ENCODE data around the gene NLK.
"Not testable (repeated sequence)": the region's sequence is repeated elsewhere in the genome, so short reads cannot be mapped to it uniquely, and the experiment has no call there.

NLK gene

GRCh38 chr17:28007925-28008324, 34.6 kb upstream of the NLK start:
- not testable (repeated sequence) for H3K4me3 ChIP-seq (ENCODE audit: insufficient read depth, low read depth, low read length); H3K36me3 ChIP-seq (ENCODE audit: control insufficient read depth, insufficient read depth, low read length); H3K27ac ChIP-seq (ENCODE audit: insufficient read depth, low read depth, low read length, poor library complexity, severe bottlenecking); H3K27me3 ChIP-seq (ENCODE audit: control insufficient read depth, insufficient read depth, low read length, poor library complexity, severe bottlenecking); H3K4me1 ChIP-seq (ENCODE audit: control insufficient read depth, insufficient read depth, low read length); H3K9me3 ChIP-seq (ENCODE audit: control insufficient read depth, low read length)
- 83 to 92% methylated on average over 4 of the region's 4 CpGs for WGBS, 2 experiments

GRCh38 chr17:28008513-28008912, 34.0 kb upstream of the NLK start:
- WGBS, 2 experiments = 11 to 13% methylated on average over 2 of the region's 2 CpGs

DNA sequence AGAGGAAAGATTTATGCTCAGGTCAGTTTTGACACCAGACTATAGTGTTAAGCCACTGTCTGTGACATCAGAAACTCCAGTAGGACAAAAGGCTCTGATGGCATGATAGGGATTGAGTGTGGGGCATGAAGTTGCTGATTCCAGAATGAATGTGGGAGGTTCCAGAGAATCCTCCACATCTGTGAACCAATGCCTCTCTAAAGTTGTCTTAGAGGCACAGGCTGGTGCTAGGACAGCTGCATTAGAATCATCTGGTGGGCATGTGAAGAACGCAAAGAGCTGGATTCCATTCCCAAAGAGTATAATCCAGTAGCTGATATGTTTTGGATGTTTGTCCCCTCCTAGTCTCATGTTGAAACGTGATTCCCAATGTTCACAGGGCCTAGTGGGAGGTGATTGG, 32.1 kb upstream of the NLK start:
- WGBS, 2 experiments = 64 to 74% methylated on average over 2 of the region's 2 CpGs
- Histone ChIP-seq H3K4me3 (ENCODE audit: insufficient read depth, low read depth, low read length) (no peak overlapping the region), H3K4me1 (ENCODE audit: control insufficient read depth, insufficient read depth, low read length) (no peaks in the 10 kb centered on the region), H3K9me3 (ENCODE audit: control insufficient read depth, low read length) (no peaks in the 10 kb centered on the region), H3K36me3 (ENCODE audit: control insufficient read depth, insufficient read depth, low read length) (no peaks in the 10 kb centered on the region), H3K27me3 (ENCODE audit: control insufficient read depth, insufficient read depth, low read length, poor library complexity, severe bottlenecking) (peaks cover 3% of the 10 kb centered on the region), H3K27ac (ENCODE audit: insufficient read depth, low read depth, low read length, poor library complexity, severe bottlenecking) (no peak overlapping the region)

More at GRCh38 chr17:28008513-28008912, 34.0 kb upstream of the NLK start:
- Histone ChIP-seq H3K4me3 (ENCODE audit: insufficient read depth, low read depth, low read length) (no peak overlapping the region), H3K27ac (ENCODE audit: insufficient read depth, low read depth, low read length, poor library complexity, severe bottlenecking) (no peak overlapping the region), H3K4me1 (ENCODE audit: control insufficient read depth, insufficient read depth, low read length) (no peaks in the 10 kb centered on the region), H3K9me3 (ENCODE audit: control insufficient read depth, low read length) (no peaks in the 10 kb centered on the region), H3K36me3 (ENCODE audit: control insufficient read depth, insufficient read depth, low read length) (no peaks in the 10 kb centered on the region), H3K27me3 (ENCODE audit: control insufficient read depth, insufficient read depth, low read length, poor library complexity, severe bottlenecking) (peaks cover 3% of the 10 kb centered on the region)

DNA sequence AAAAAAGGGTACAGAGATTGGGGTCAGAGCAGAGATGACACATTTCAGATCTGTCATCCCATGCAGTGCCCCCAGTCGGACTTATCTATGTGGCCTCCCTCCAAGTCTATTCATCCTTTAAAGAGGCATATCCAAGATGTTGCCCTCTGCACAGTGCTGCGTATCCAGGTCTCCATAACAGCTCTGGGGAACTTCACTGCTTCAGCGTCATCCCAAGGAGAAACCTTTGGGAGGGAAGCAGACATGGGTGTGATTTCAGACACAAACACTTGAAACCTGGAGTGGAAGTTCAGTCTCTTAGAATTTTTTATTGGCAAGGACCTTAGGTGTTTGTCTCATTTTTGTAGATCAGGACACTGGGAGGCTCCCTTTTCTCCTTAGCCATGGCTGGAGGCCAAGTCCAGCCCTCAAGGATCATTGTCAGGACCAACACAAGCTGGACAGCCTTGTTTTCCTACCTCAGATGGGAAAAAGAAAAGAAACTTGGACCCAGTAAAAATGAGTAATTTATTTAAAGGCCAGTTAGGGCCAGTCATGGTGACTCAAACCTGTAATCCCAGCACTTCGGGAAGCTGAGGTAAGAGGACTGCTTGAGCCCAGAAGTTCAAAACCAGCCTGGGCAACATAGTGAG, 23.9 kb upstream of the NLK start:
- 90 to 91% methylated on average over 4 of the region's 4 CpGs for WGBS, 2 experiments
- Histone ChIP-seq H3K27me3 (ENCODE audit: control insufficient read depth, insufficient read depth, low read length, poor library complexity, severe bottlenecking) (no peaks in the 10 kb centered on the region), H3K27ac (ENCODE audit: insufficient read depth, low read depth, low read length, poor library complexity, severe bottlenecking) (no peak overlapping the region), H3K9me3 (ENCODE audit: control insufficient read depth, low read length) (no peaks in the 10 kb centered on the region), H3K4me3 (ENCODE audit: insufficient read depth, low read depth, low read length) (no peak overlapping the region), H3K4me1 (ENCODE audit: control insufficient read depth, insufficient read depth, low read length) (no peaks in the 10 kb centered on the region), H3K36me3 (ENCODE audit: control insufficient read depth, insufficient read depth, low read length) (no peaks in the 10 kb centered on the region)

DNA sequence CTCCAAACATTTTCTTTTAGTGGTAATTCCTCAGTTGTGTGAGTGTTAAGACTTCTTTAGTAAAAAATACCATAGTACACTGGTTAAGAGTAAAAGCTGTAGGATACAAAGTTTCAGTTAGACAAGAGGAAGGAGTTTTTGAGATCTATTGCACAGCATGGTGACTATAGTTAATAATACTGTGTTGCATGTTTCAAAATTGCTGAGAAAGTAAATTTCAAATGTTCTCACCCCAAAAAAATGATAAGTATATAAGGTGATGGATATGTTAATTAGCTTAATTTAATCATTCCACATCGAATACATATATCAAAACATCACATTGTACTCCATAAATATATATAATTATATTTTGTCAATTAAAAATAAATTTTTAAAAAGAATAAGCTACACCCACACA, 22.0 kb upstream of the NLK start:
- no CpG with 5 or more reads among the region's 1 CpG for WGBS, 2 experiments
- no peaks in the 10 kb centered on the region for H3K9me3 ChIP-seq (ENCODE audit: control insufficient read depth, low read length)

DNA sequence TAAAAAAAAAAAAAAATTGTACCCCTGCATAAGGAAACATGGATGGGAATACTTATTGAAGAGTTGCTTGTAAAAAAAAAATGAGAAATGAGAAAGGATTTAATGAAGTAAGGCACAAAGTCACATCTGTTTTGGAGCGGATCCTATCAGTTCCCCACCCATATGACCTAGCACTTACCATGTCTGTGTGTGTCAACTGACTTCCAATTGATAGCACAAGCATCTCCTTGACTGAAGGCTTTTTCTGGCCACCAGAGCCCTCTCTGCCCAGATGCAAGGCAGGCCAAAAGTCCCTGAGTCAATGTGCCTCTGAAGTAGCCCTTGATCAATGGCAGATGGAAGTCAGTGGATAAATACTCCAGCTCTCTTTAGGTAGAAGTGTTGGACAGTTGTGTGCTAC, 13.4 kb upstream of the NLK start:
- Histone ChIP-seq H3K27me3 (ENCODE audit: control insufficient read depth, insufficient read depth, low read length, poor library complexity, severe bottlenecking) (no peaks in the 10 kb centered on the region), H3K9me3 (ENCODE audit: control insufficient read depth, low read length) (no peaks in the 10 kb centered on the region)
- 83 to 87% methylated on average over 1 of the region's 1 CpG for WGBS, 2 experiments

More for the DNA sequence above, 22.0 kb upstream of the NLK start:
- Histone ChIP-seq H3K27ac (ENCODE audit: insufficient read depth, low read depth, low read length, poor library complexity, severe bottlenecking) (no peak overlapping the region), H3K4me1 (ENCODE audit: control insufficient read depth, insufficient read depth, low read length) (no peaks in the 10 kb centered on the region), H3K4me3 (ENCODE audit: insufficient read depth, low read depth, low read length) (no peak overlapping the region), H3K36me3 (ENCODE audit: control insufficient read depth, insufficient read depth, low read length) (no peaks in the 10 kb centered on the region), H3K27me3 (ENCODE audit: control insufficient read depth, insufficient read depth, low read length, poor library complexity, severe bottlenecking) (no peaks in the 10 kb centered on the region)

GRCh38 chr17:28030386-28030785, 12.1 kb upstream of the NLK start:
- H3K27me3 ChIP-seq (ENCODE audit: control insufficient read depth, insufficient read depth, low read length, poor library complexity, severe bottlenecking) = no peaks in the 10 kb centered on the region
- H3K27ac ChIP-seq (ENCODE audit: insufficient read depth, low read depth, low read length, poor library complexity, severe bottlenecking) = no peak overlapping the region
- H3K4me1 ChIP-seq (ENCODE audit: control insufficient read depth, insufficient read depth, low read length) = no peaks in the 10 kb centered on the region
- H3K36me3 ChIP-seq (ENCODE audit: control insufficient read depth, insufficient read depth, low read length) = no peaks in the 10 kb centered on the region
- H3K4me3 ChIP-seq (ENCODE audit: insufficient read depth, low read depth, low read length) = no peak overlapping the region
- no peaks in the 10 kb centered on the region for H3K9me3 ChIP-seq (ENCODE audit: control insufficient read depth, low read length)
- 83% methylated on average over 3 of the region's 3 CpGs for WGBS, 2 experiments

More for the DNA sequence above, 13.4 kb upstream of the NLK start:
- no peak overlapping the region for H3K4me3 ChIP-seq (ENCODE audit: insufficient read depth, low read depth, low read length)
- no peaks in the 10 kb centered on the region for H3K36me3 ChIP-seq (ENCODE audit: control insufficient read depth, insufficient read depth, low read length)
- no peak overlapping the region for H3K27ac ChIP-seq (ENCODE audit: insufficient read depth, low read depth, low read length, poor library complexity, severe bottlenecking)
- H3K4me1 ChIP-seq (ENCODE audit: control insufficient read depth, insufficient read depth, low read length) = no peaks in the 10 kb centered on the region

GRCh38 chr17:28031174-28031573, 11.3 kb upstream of the NLK start:
- Histone ChIP-seq H3K36me3 (ENCODE audit: control insufficient read depth, insufficient read depth, low read length) (no peaks in the 10 kb centered on the region), H3K27me3 (ENCODE audit: control insufficient read depth, insufficient read depth, low read length, poor library complexity, severe bottlenecking) (no peaks in the 10 kb centered on the region), H3K4me1 (ENCODE audit: control insufficient read depth, insufficient read depth, low read length) (no peaks in the 10 kb centered on the region), H3K9me3 (ENCODE audit: control insufficient read depth, low read length) (no peaks in the 10 kb centered on the region), H3K4me3 (ENCODE audit: insufficient read depth, low read depth, low read length) (no peak overlapping the region), H3K27ac (ENCODE audit: insufficient read depth, low read depth, low read length, poor library complexity, severe bottlenecking) (no peak overlapping the region)
- 93 to 94% methylated on average over 6 of the region's 6 CpGs for WGBS, 2 experiments

GRCh38 chr17:28033972-28034714, 8.3 kb upstream of the NLK start:
- WGBS, 2 experiments = 85 to 88% methylated on average over 8 of the region's 8 CpGs
- Histone ChIP-seq H3K27ac (ENCODE audit: insufficient read depth, low read depth, low read length, poor library complexity, severe bottlenecking) (no peak overlapping the region), H3K4me1 (ENCODE audit: control insufficient read depth, insufficient read depth, low read length) (no peaks in the 10 kb centered on the region), H3K27me3 (ENCODE audit: control insufficient read depth, insufficient read depth, low read length, poor library complexity, severe bottlenecking) (no peaks in the 10 kb centered on the region), H3K36me3 (ENCODE audit: control insufficient read depth, insufficient read depth, low read length) (no peaks in the 10 kb centered on the region), H3K9me3 (ENCODE audit: control insufficient read depth, low read length) (no peaks in the 10 kb centered on the region), H3K4me3 (ENCODE audit: insufficient read depth, low read depth, low read length) (no peak overlapping the region)

DNA sequence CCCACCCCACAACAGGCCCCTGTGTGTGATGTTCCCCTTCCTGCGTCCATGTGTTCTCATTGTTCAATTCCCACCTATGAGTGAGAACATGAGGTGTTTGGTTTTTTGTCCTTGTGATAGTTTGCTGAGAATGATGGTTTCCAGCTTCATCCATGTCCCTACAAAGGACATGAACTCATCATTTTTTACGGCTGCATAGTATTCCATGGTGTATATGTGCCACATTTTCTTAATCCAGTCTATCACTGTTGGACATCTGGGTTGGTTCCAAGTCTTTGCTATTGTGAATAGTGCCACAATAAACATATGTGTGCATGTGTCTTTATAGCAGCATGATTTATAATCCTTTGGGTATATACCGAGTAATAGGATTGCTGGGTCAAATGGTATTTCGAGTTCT, 7.0 kb upstream of the NLK start:
- not testable (repeated sequence) for H3K27ac ChIP-seq (ENCODE audit: insufficient read depth, low read depth, low read length, poor library complexity, severe bottlenecking); H3K9me3 ChIP-seq (ENCODE audit: control insufficient read depth, low read length); H3K4me1 ChIP-seq (ENCODE audit: control insufficient read depth, insufficient read depth, low read length); H3K4me3 ChIP-seq (ENCODE audit: insufficient read depth, low read depth, low read length); H3K27me3 ChIP-seq (ENCODE audit: control insufficient read depth, insufficient read depth, low read length, poor library complexity, severe bottlenecking); H3K36me3 ChIP-seq (ENCODE audit: control insufficient read depth, insufficient read depth, low read length)
- 91% methylated on average over 2 of the region's 4 CpGs for WGBS, 2 experiments

All from ectodermal cell (in vitro differentiated cells).